Measurements from ENCODE around the gene ADGRV1.
A peak's percentile ranks its signal among the peaks of the same experiment; 100 is the strongest.
"Not testable (repeated sequence)": the region's sequence is repeated elsewhere in the genome, so short reads cannot be mapped to it uniquely, and the experiment has no call there.

Gene ADGRV1

GRCh38 chr5:90740244-90740799 lies 181.7 kb downstream of the ADGRV1 start:
- DNase-seq (ENCODE audit: low read depth in 2 of 2): no peak

- DNase-seq (ENCODE audit: low read depth in 2 of 2): no peak
Measured at GRCh38 chr5:90741022-90741564, 182.5 kb downstream of the ADGRV1 start.

- DNase-seq (ENCODE audit: low read depth in 2 of 2): no peak
Measured at GRCh38 chr5:90746119-90746518, 187.5 kb downstream of the ADGRV1 start.

GRCh38 chr5:90747175-90747574 lies 188.6 kb downstream of the ADGRV1 start:
- DNase-seq (ENCODE audit: low read depth in 2 of 2): no peak

- DNase-seq (ENCODE audit: low read depth in 2 of 2): no peak
Measured at GRCh38 chr5:90747693-90748092, 189.1 kb downstream of the ADGRV1 start.

GRCh38 chr5:90759119-90759518 lies 200.5 kb downstream of the ADGRV1 start:
- no peak for DNase-seq (ENCODE audit: low read depth in 2 of 2)

GRCh38 chr5:90767710-90768109 lies 209.1 kb downstream of the ADGRV1 start:
- DNase-seq (ENCODE audit: low read depth in 2 of 2): no peak

GRCh38 chr5:90770006-90770541 lies 211.5 kb downstream of the ADGRV1 start:
- not testable (repeated sequence) for DNase-seq (ENCODE audit: low read depth in 2 of 2)

GRCh38 chr5:90777959-90778358 lies 219.4 kb downstream of the ADGRV1 start:
- no peak for DNase-seq (ENCODE audit: low read depth in 2 of 2)

- peak; percentile 30 to 47 for DNase-seq (ENCODE audit: low read depth in 2 of 2)
Measured at GRCh38 chr5:90783460-90784333, 225.1 kb downstream of the ADGRV1 start.

- DNase-seq (ENCODE audit: low read depth in 2 of 2): no peak
Measured at GRCh38 chr5:90786756-90787155, 228.2 kb downstream of the ADGRV1 start.

- DNase-seq (ENCODE audit: low read depth in 2 of 2): no peak
Measured at GRCh38 chr5:90792725-90793124, 234.1 kb downstream of the ADGRV1 start.

- no peak for DNase-seq (ENCODE audit: low read depth in 2 of 2)
Measured at GRCh38 chr5:90793183-90793582, 234.6 kb downstream of the ADGRV1 start.

GRCh38 chr5:90796919-90797318 lies 238.3 kb downstream of the ADGRV1 start:
- DNase-seq (ENCODE audit: low read depth in 2 of 2): not testable (repeated sequence)

GRCh38 chr5:90800082-90800481 lies 241.5 kb downstream of the ADGRV1 start:
- DNase-seq (ENCODE audit: low read depth in 2 of 2): not testable (repeated sequence)

- DNase-seq (ENCODE audit: low read depth in 2 of 2): not testable (repeated sequence)
Measured at GRCh38 chr5:90800515-90800914, 241.9 kb downstream of the ADGRV1 start.

GRCh38 chr5:90802474-90803317 lies 244.1 kb downstream of the ADGRV1 start:
- DNase-seq (ENCODE audit: low read depth in 2 of 2): no peak

GRCh38 chr5:90803381-90803780 lies 244.8 kb downstream of the ADGRV1 start:
- no peak for DNase-seq (ENCODE audit: low read depth in 2 of 2)

GRCh38 chr5:90803876-90804275 lies 245.3 kb downstream of the ADGRV1 start:
- DNase-seq (ENCODE audit: low read depth in 2 of 2): no peak

GRCh38 chr5:90807496-90807895 lies 248.9 kb downstream of the ADGRV1 start:
- DNase-seq (ENCODE audit: low read depth in 2 of 2): no peak

GRCh38 chr5:90809311-90810056 lies 250.9 kb downstream of the ADGRV1 start:
- DNase-seq (ENCODE audit: low read depth in 2 of 2): no peak

All from stimulated activated CD8-positive, alpha-beta memory T cell treated with anti-CD3 and anti-CD28 coated beads, Interleukin-7, amount 100 ng/mL, for 1 hour (primary cell).